Measurements from ENCODE around the gene GPR25.

GPR25 gene

GRCh38 chr1:200872446-200873115, at the start of gene GPR25:
GPR25 (plus strand) TSS chr1:200872981; CDS start chr1:200873038, 57 bp downstream.
- DNase-seq: no peak

- DNase-seq: no peak
Observed at GRCh38 chr1:200831091-200831490, 41.7 kb upstream of the GPR25 start.

- DNase-seq: no peak
Observed at GRCh38 chr1:200834383-200834782, 38.4 kb upstream of the GPR25 start.

GRCh38 chr1:200836213-200836612, 36.6 kb upstream of the GPR25 start:
- DNase-seq: no peak

- DNase-seq: no peak
Observed at GRCh38 chr1:200837931-200838571, 34.7 kb upstream of the GPR25 start.

GRCh38 chr1:200838676-200839445, 33.9 kb upstream of the GPR25 start:
- DNase-seq: no peak

- DNase-seq: no peak
Observed at GRCh38 chr1:200845360-200845759, 27.4 kb upstream of the GPR25 start.

GRCh38 chr1:200846398-200846797, 26.4 kb upstream of the GPR25 start:
- DNase-seq: no peak

GRCh38 chr1:200849430-200849829, 23.4 kb upstream of the GPR25 start:
- no peak for DNase-seq

GRCh38 chr1:200850554-200850953, 22.2 kb upstream of the GPR25 start:
- DNase-seq: no peak

GRCh38 chr1:200856716-200857357, 15.9 kb upstream of the GPR25 start:
- DNase-seq: no peak

GRCh38 chr1:200857804-200858203, 15.0 kb upstream of the GPR25 start:
- DNase-seq: no peak

- DNase-seq: no peak
Observed at GRCh38 chr1:200861937-200862647, 10.7 kb upstream of the GPR25 start.

- DNase-seq: no peak
Observed at GRCh38 chr1:200862713-200863415, 9.9 kb upstream of the GPR25 start.

- DNase-seq: no peak
Observed at GRCh38 chr1:200866116-200866515, 6.7 kb upstream of the GPR25 start.

GRCh38 chr1:200866521-200866920, 6.3 kb upstream of the GPR25 start:
- peak; percentile 73 for DNase-seq

GRCh38 chr1:200867018-200867811, 5.6 kb upstream of the GPR25 start:
- no peak for DNase-seq

GRCh38 chr1:200869376-200869752, 3.4 kb upstream of the GPR25 start:
- no peak for DNase-seq

- DNase-seq: no peak
Observed at GRCh38 chr1:200869753-200870391, 2.9 kb upstream of the GPR25 start.

GRCh38 chr1:200873116-200873670, 412 bp downstream of the GPR25 start:
- DNase-seq: no peak
